Measurements from ENCODE around the gene SHANK3. TPM values are rescaled to one million over a fixed set of nuclear protein-coding genes. Genes with fewer than 3 reads are reported as not detected.

Gene SHANK3
- total RNA-seq, 1 donor from 2014 or later: 22.8 TPM

- DNase-seq (ENCODE audit: low spot score): no peak
- no peak for ATAC-seq
Measured at GRCh38 chr22:50697667-50698506, 25.3 kb downstream of the SHANK3 start.

GRCh38 chr22:50698546-50698945, 25.9 kb downstream of the SHANK3 start:
- ATAC-seq: no peak
- no peak for DNase-seq (ENCODE audit: low spot score)

- ATAC-seq (peak; percentile 33), DNase-seq (ENCODE audit: low spot score) (peak; percentile 74)
Measured at GRCh38 chr22:50699001-50699755, 26.6 kb downstream of the SHANK3 start.

- DNase-seq (ENCODE audit: low spot score) (peak; percentile 78), ATAC-seq (peak; percentile 27)
Measured at GRCh38 chr22:50699756-50700386, 27.2 kb downstream of the SHANK3 start.

GRCh38 chr22:50700387-50701075, 27.9 kb downstream of the SHANK3 start:
- peak; percentile 95 for DNase-seq (ENCODE audit: low spot score)
- ATAC-seq: peak; percentile 71

GRCh38 chr22:50701076-50701419, 28.4 kb downstream of the SHANK3 start:
- DNase-seq (ENCODE audit: low spot score) (no peak), ATAC-seq (peak; percentile 36)

- ATAC-seq (no peak), DNase-seq (ENCODE audit: low spot score) (no peak)
Measured at GRCh38 chr22:50701428-50702154, 29.0 kb downstream of the SHANK3 start.

GRCh38 chr22:50702261-50702671, 29.6 kb downstream of the SHANK3 start:
- DNase-seq (ENCODE audit: low spot score): no peak
- ATAC-seq: no peak

GRCh38 chr22:50702821-50703725, 30.4 kb downstream of the SHANK3 start:
- DNase-seq (ENCODE audit: low spot score) (no peak), ATAC-seq (no peak)

GRCh38 chr22:50703726-50704509, 31.3 kb downstream of the SHANK3 start:
- no peak for DNase-seq (ENCODE audit: low spot score)
- no peak for ATAC-seq

- DNase-seq (ENCODE audit: low spot score): no peak
- ATAC-seq: no peak
Measured at GRCh38 chr22:50704510-50705218, 32.0 kb downstream of the SHANK3 start.

- ATAC-seq: no peak
Measured at GRCh38 chr22:50705219-50705691, 32.6 kb downstream of the SHANK3 start.

GRCh38 chr22:50705851-50706351, 33.3 kb downstream of the SHANK3 start:
- no peak for ATAC-seq

More at GRCh38 chr22:50705219-50705691, 32.6 kb downstream of the SHANK3 start:
- no peak for DNase-seq (ENCODE audit: low spot score)

GRCh38 chr22:50706481-50707125, 34.0 kb downstream of the SHANK3 start:
- DNase-seq (ENCODE audit: low spot score): no peak
- no peak for ATAC-seq

More at GRCh38 chr22:50705851-50706351, 33.3 kb downstream of the SHANK3 start:
- no peak for DNase-seq (ENCODE audit: low spot score)

GRCh38 chr22:50708474-50708873, 35.9 kb downstream of the SHANK3 start:
- ATAC-seq (no peak), DNase-seq (ENCODE audit: low spot score) (no peak)

- DNase-seq (ENCODE audit: low spot score) (no peak), ATAC-seq (no peak)
Measured at GRCh38 chr22:50708996-50709395, 36.4 kb downstream of the SHANK3 start.

GRCh38 chr22:50710221-50710620, 37.6 kb downstream of the SHANK3 start:
- DNase-seq (ENCODE audit: low spot score) (no peak), ATAC-seq (no peak)
